ENCODE results near the gene PLEKHB1. TPM values are rescaled to one million over a fixed set of nuclear protein-coding genes. Genes with fewer than 3 reads are reported as not detected.

PLEKHB1 gene
- total RNA-seq, 4 donors from 2014 or later, result 4.2 to 10.4 (median 5.3) TPM

- H3K9me3 ChIP-seq, result no peaks in the 10 kb centered on the region
- H3K27me3 ChIP-seq, result no peaks in the 10 kb centered on the region
- intact Hi-C loops (cut with DNase I; ENCODE audit: low total_unique reads) (loop anchor here (1.0 kb wide), 1 partner anchor 35 kb away; no protein-coding TSS in a partner anchor), in situ Hi-C loops (cut with MboI; ENCODE audit: low sequenced_read_pairs in 4 of 4) (no loop called here)
- peak; percentile 53 to 71 for DNase-seq
- H3K36me3 ChIP-seq, result no peaks in the 10 kb centered on the region
- no peak overlapping the region for H3K27ac ChIP-seq
- no peak for TF ChIP-seq POLR2A (IDR thresholded peaks at IDR 0.05)
- TF ChIP-seq CTCF (IDR thresholded peaks at IDR 0.05 in 4 of 5, conservative IDR thresholded peaks at IDR 0.05 in 1 of 5), result peak; percentile 74 to 94 (median 86)
- peak overlapping the region; percentile 16 to 47 (median 36) for H3K4me3 ChIP-seq
- peaks cover 22 to 26% of the 10 kb centered on the region in 2 donors for H3K4me1 ChIP-seq
- peak; percentile 83 to 93 for ATAC-seq
Observed at GRCh38 chr11:73625696-73626318, 20.6 kb upstream of the PLEKHB1 start.

- H3K27me3 ChIP-seq, result no peaks in the 10 kb centered on the region
- TF ChIP-seq CTCF (IDR thresholded peaks at IDR 0.05 in 4 of 5, conservative IDR thresholded peaks at IDR 0.05 in 1 of 5), result no peak
- no peak for TF ChIP-seq POLR2A (IDR thresholded peaks at IDR 0.05)
- in situ Hi-C loops (cut with MboI; ENCODE audit: low sequenced_read_pairs in 4 of 4), result no loop called here
- no peaks in the 10 kb centered on the region for H3K36me3 ChIP-seq
- peaks cover 10 to 11% of the 10 kb centered on the region in 2 donors for H3K4me1 ChIP-seq
- no peak overlapping the region for H3K4me3 ChIP-seq
- H3K9me3 ChIP-seq, result no peaks in the 10 kb centered on the region
- no peak for ATAC-seq
- DNase-seq, result no peak
- intact Hi-C loops (cut with DNase I; ENCODE audit: low total_unique reads), result no loop called here
- no peak overlapping the region for H3K27ac ChIP-seq
Observed at GRCh38 chr11:73629907-73630306, 16.5 kb upstream of the PLEKHB1 start.

- Histone ChIP-seq H3K4me1 (no peaks in the 10 kb centered on the region), H3K4me3 (no peak overlapping the region), H3K27me3 (no peaks in the 10 kb centered on the region), H3K9me3 (no peaks in the 10 kb centered on the region), H3K36me3 (no peaks in the 10 kb centered on the region), H3K27ac (no peak overlapping the region)
- ATAC-seq (no peak), DNase-seq (no peak)
- intact Hi-C loops (cut with DNase I; ENCODE audit: low total_unique reads), result no loop called here
- in situ Hi-C loops (cut with MboI; ENCODE audit: low sequenced_read_pairs in 4 of 4), result no loop called here
- TF ChIP-seq CTCF (IDR thresholded peaks at IDR 0.05 in 4 of 5, conservative IDR thresholded peaks at IDR 0.05 in 1 of 5) (no peak), POLR2A (IDR thresholded peaks at IDR 0.05) (no peak)
Observed at GRCh38 chr11:73632996-73633395, 13.4 kb upstream of the PLEKHB1 start.

- intact Hi-C loops (cut with DNase I; ENCODE audit: low total_unique reads) (no loop called here), in situ Hi-C loops (cut with MboI; ENCODE audit: low sequenced_read_pairs in 4 of 4) (no loop called here)
- Histone ChIP-seq H3K27ac (no peak overlapping the region), H3K27me3 (no peaks in the 10 kb centered on the region), H3K4me3 (no peak overlapping the region), H3K4me1 (no peaks in the 10 kb centered on the region), H3K9me3 (no peaks in the 10 kb centered on the region), H3K36me3 (no peaks in the 10 kb centered on the region)
- ATAC-seq (no peak), DNase-seq (no peak)
- TF ChIP-seq POLR2A (IDR thresholded peaks at IDR 0.05) (no peak), CTCF (IDR thresholded peaks at IDR 0.05 in 4 of 5, conservative IDR thresholded peaks at IDR 0.05 in 1 of 5) (no peak)
Observed at GRCh38 chr11:73633999-73634398, 12.4 kb upstream of the PLEKHB1 start.

GRCh38 chr11:73635721-73636120 is 10.7 kb upstream of the PLEKHB1 start:
- no peaks in the 10 kb centered on the region for H3K27me3 ChIP-seq
- no peak overlapping the region for H3K4me3 ChIP-seq
- no peaks in the 10 kb centered on the region for H3K36me3 ChIP-seq
- no peaks in the 10 kb centered on the region for H3K4me1 ChIP-seq
- H3K27ac ChIP-seq, result no peak overlapping the region
- in situ Hi-C loops (cut with MboI; ENCODE audit: low sequenced_read_pairs in 4 of 4) (no loop called here), intact Hi-C loops (cut with DNase I; ENCODE audit: low total_unique reads) (no loop called here)
- no peak for ATAC-seq
- no peak for DNase-seq
- no peaks in the 10 kb centered on the region for H3K9me3 ChIP-seq
- no peak for TF ChIP-seq POLR2A (IDR thresholded peaks at IDR 0.05)
- no peak for TF ChIP-seq CTCF (IDR thresholded peaks at IDR 0.05 in 4 of 5, conservative IDR thresholded peaks at IDR 0.05 in 1 of 5)

Measured in gastrocnemius medialis (tissue), 4 donors.